Naive B cell (primary cell): ENCODE results near the gene VPS8. TPM values are rescaled to one million over a fixed set of nuclear protein-coding genes. Genes with fewer than 3 reads are reported as not detected.
"Not testable (repeated sequence)": the region's sequence is repeated elsewhere in the genome, so short reads cannot be mapped to it uniquely, and the experiment has no call there.

Source experiments
- ATAC-seq, 2 donors: fragments of 150-1000 bp; cut with Tn5 transposase; 2 replicates each; pipeline ENCODE4 v1.10.0; 2021; ENCODE audit warnings: low read depth in 2 of 2, mild to moderate bottlenecking in 2 of 2, moderate library complexity in 2 of 2
- DNase-seq: peaks from one replicate; pipeline ENCODE4 v3.0.0; 2022
- H3K27ac Mint-ChIP-seq, 6 donors: one replicate each; pipeline ENCODE4 v1.8.0; 2020 to 2022; ENCODE audit warnings: mild to moderate bottlenecking in 6 of 6, mixed read lengths in 6 of 6, moderate library complexity in 5 of 6, inconsistent platforms in 2 of 6
- H3K27me3 Mint-ChIP-seq, 3 donors: one replicate each; pipeline ENCODE4 v1.8.0; 2021 to 2022; ENCODE audit warnings: mixed read lengths in 3 of 3, mild to moderate bottlenecking in 1 of 3
- H3K36me3 Mint-ChIP-seq, 2 donors: one replicate each; pipeline ENCODE4 v1.8.0; 2020 to 2022; ENCODE audit warnings: mixed read lengths in 2 of 2, inconsistent platforms in 1 of 2, mild to moderate bottlenecking in 1 of 2
- H3K4me1 Mint-ChIP-seq, 3 donors: one replicate each; pipeline ENCODE4 v1.8.0; 2020 to 2022; ENCODE audit warnings: mixed read lengths in 3 of 3, inconsistent platforms in 1 of 3, mild to moderate bottlenecking in 1 of 3, moderate library complexity in 1 of 3
- H3K4me3 Mint-ChIP-seq, 8 donors: one replicate each; pipeline ENCODE4 v1.8.0; 2020 to 2022; ENCODE audit warnings: mild to moderate bottlenecking in 8 of 8, mixed read lengths in 8 of 8, moderate library complexity in 8 of 8, inconsistent platforms in 2 of 8
- H3K9me3 Mint-ChIP-seq, 7 donors: one replicate each; pipeline ENCODE4 v1.8.0; 2020 to 2022; ENCODE audit warnings: mixed read lengths in 7 of 7, mild to moderate bottlenecking in 5 of 7, inconsistent platforms in 2 of 7, moderate library complexity in 1 of 7
- polyA plus RNA-seq, 6 donors: library from polyadenylated mRNA; unstranded; fragments of 300-500 nt; fragmentation: Illumina TruSeq; gene quantifications; one replicate each; pipeline ENCODE4 v1.2.3, GENCODE V29; 2021; ENCODE audit warnings: low read depth in 6 of 6

Gene VPS8
- polyA plus RNA-seq, 6 donors from 2014 or later = 19.4 to 33.2 (median 23.7) TPM

- DNase-seq = no peak
- ATAC-seq = no peak
- Mint-ChIP-seq H3K4me1 (no peaks in the 10 kb centered on the region), H3K27ac (no peak overlapping the region), H3K36me3 (peaks cover 23 to 33% of the 10 kb centered on the region in 2 donors), H3K4me3 (no peak overlapping the region), H3K27me3 (no peaks in the 10 kb centered on the region), H3K9me3 (no peaks in the 10 kb centered on the region)
These were observed 132.3 kb downstream of the VPS8 start for GRCh38 chr3:184944241-184944640.

GRCh38 chr3:184945886-184946625 is 134.1 kb downstream of the VPS8 start:
- no peaks in the 10 kb centered on the region for H3K4me1 Mint-ChIP-seq
- DNase-seq (no peak), ATAC-seq (no peak)
- peaks cover 24 to 32% of the 10 kb centered on the region in 2 donors for H3K36me3 Mint-ChIP-seq
- no peaks in the 10 kb centered on the region for H3K27me3 Mint-ChIP-seq
- H3K4me3 Mint-ChIP-seq = no peak overlapping the region
- H3K27ac Mint-ChIP-seq = no peak overlapping the region
- no peaks in the 10 kb centered on the region for H3K9me3 Mint-ChIP-seq

GRCh38 chr3:184946917-184947316 is 135.0 kb downstream of the VPS8 start:
- H3K36me3 Mint-ChIP-seq = peaks cover 24 to 32% of the 10 kb centered on the region in 2 donors
- H3K27ac Mint-ChIP-seq = no peak overlapping the region
- H3K4me3 Mint-ChIP-seq = no peak overlapping the region
- H3K27me3 Mint-ChIP-seq = no peaks in the 10 kb centered on the region
- DNase-seq (no peak), ATAC-seq (no peak)
- H3K4me1 Mint-ChIP-seq = no peaks in the 10 kb centered on the region
- no peaks in the 10 kb centered on the region for H3K9me3 Mint-ChIP-seq

- Mint-ChIP-seq H3K36me3 (peaks cover 29 to 32% of the 10 kb centered on the region in 2 donors), H3K4me3 (no peak overlapping the region), H3K4me1 (no peaks in the 10 kb centered on the region), H3K27ac (no peak overlapping the region), H3K9me3 (no peaks in the 10 kb centered on the region), H3K27me3 (no peaks in the 10 kb centered on the region)
- no peak for ATAC-seq
- DNase-seq = no peak
These were observed 137.4 kb downstream of the VPS8 start for GRCh38 chr3:184949251-184949965.

- DNase-seq, H3K4me3 Mint-ChIP-seq, H3K4me1 Mint-ChIP-seq, ATAC-seq, H3K27ac Mint-ChIP-seq, H3K27me3 Mint-ChIP-seq, H3K9me3 Mint-ChIP-seq: not testable (repeated sequence)
- peaks cover 26 to 28% of the 10 kb centered on the region in 2 donors for H3K36me3 Mint-ChIP-seq
These were observed 138.8 kb downstream of the VPS8 start for GRCh38 chr3:184950816-184951215.

GRCh38 chr3:184952671-184953070 is 140.7 kb downstream of the VPS8 start:
- peaks cover 23 to 38% of the 10 kb centered on the region in 2 donors for H3K36me3 Mint-ChIP-seq
- H3K27me3 Mint-ChIP-seq = no peaks in the 10 kb centered on the region
- no peak for DNase-seq
- H3K4me1 Mint-ChIP-seq = no peaks in the 10 kb centered on the region
- peak overlapping the region in 4 of 6 donors; percentile 8 to 81 (median 38) for H3K27ac Mint-ChIP-seq
- ATAC-seq = no peak
- no peak overlapping the region for H3K4me3 Mint-ChIP-seq
- no peaks in the 10 kb centered on the region for H3K9me3 Mint-ChIP-seq

GRCh38 chr3:184953401-184953800 is 141.4 kb downstream of the VPS8 start:
- Mint-ChIP-seq H3K27me3 (no peaks in the 10 kb centered on the region), H3K27ac (no peak overlapping the region), H3K36me3 (peaks cover 30 to 46% of the 10 kb centered on the region in 2 donors), H3K9me3 (no peaks in the 10 kb centered on the region), H3K4me3 (no peak overlapping the region), H3K4me1 (no peaks in the 10 kb centered on the region)
- ATAC-seq (no peak), DNase-seq (no peak)

- Mint-ChIP-seq H3K4me3 (no peak overlapping the region), H3K36me3 (peaks cover 34 to 49% of the 10 kb centered on the region in 2 donors), H3K4me1 (no peaks in the 10 kb centered on the region), H3K27me3 (no peaks in the 10 kb centered on the region), H3K27ac (no peak overlapping the region), H3K9me3 (no peaks in the 10 kb centered on the region)
- ATAC-seq = no peak
- DNase-seq = no peak
These were observed 142.3 kb downstream of the VPS8 start for GRCh38 chr3:184954251-184954650.

GRCh38 chr3:184954851-184955250 is 142.9 kb downstream of the VPS8 start:
- not testable (repeated sequence) for ATAC-seq, DNase-seq, H3K27me3 Mint-ChIP-seq, H3K4me3 Mint-ChIP-seq, H3K4me1 Mint-ChIP-seq, H3K9me3 Mint-ChIP-seq
- H3K36me3 Mint-ChIP-seq = peaks cover 31 to 49% of the 10 kb centered on the region in 2 donors
- peak overlapping the region in 1 of 6 donors; percentile 74 for H3K27ac Mint-ChIP-seq

- DNase-seq = no peak
- Mint-ChIP-seq H3K36me3 (peaks cover 35 to 40% of the 10 kb centered on the region in 2 donors), H3K27ac (peak overlapping the region in 2 of 6 donors; percentile 7 to 37), H3K4me3 (peak overlapping the region in 1 of 8 donors; percentile 71), H3K27me3 (no peaks in the 10 kb centered on the region), H3K4me1 (peaks cover 2 to 6% (median 4%) of the 10 kb centered on the region in 3 donors), H3K9me3 (no peaks in the 10 kb centered on the region)
- ATAC-seq = no peak
These were observed 153.9 kb downstream of the VPS8 start for GRCh38 chr3:184965639-184966430.

- peaks cover 46 to 58% of the 10 kb centered on the region in 2 donors for H3K36me3 Mint-ChIP-seq
- H3K27me3 Mint-ChIP-seq = no peaks in the 10 kb centered on the region
- ATAC-seq (no peak), DNase-seq (no peak)
- no peak overlapping the region for H3K4me3 Mint-ChIP-seq
- H3K27ac Mint-ChIP-seq = no peak overlapping the region
- H3K4me1 Mint-ChIP-seq = peaks cover 2 to 6% (median 4%) of the 10 kb centered on the region in 3 donors
- H3K9me3 Mint-ChIP-seq = no peaks in the 10 kb centered on the region
These were observed 156.1 kb downstream of the VPS8 start for GRCh38 chr3:184968115-184968514.

- peaks cover 0 to 12% (median 4%) of the 10 kb centered on the region in 7 donors for H3K9me3 Mint-ChIP-seq
- H3K4me3 Mint-ChIP-seq = no peak overlapping the region
- H3K27me3 Mint-ChIP-seq = no peaks in the 10 kb centered on the region
- ATAC-seq (no peak), DNase-seq (no peak)
- H3K4me1 Mint-ChIP-seq = peaks cover 2 to 6% (median 4%) of the 10 kb centered on the region in 3 donors
- peak overlapping the region in 1 of 6 donors; percentile 8 for H3K27ac Mint-ChIP-seq
- H3K36me3 Mint-ChIP-seq = peaks cover 59 to 72% of the 10 kb centered on the region in 2 donors
These were observed 158.2 kb downstream of the VPS8 start for GRCh38 chr3:184970186-184970585.

- no peaks in the 10 kb centered on the region for H3K27me3 Mint-ChIP-seq
- peaks cover 68 to 77% of the 10 kb centered on the region in 2 donors for H3K36me3 Mint-ChIP-seq
- no peak overlapping the region for H3K27ac Mint-ChIP-seq
- peaks cover 6 to 12% (median 10%) of the 10 kb centered on the region in 3 donors for H3K4me1 Mint-ChIP-seq
- no peak overlapping the region for H3K4me3 Mint-ChIP-seq
- peaks cover 0 to 16% (median 11%) of the 10 kb centered on the region in 7 donors for H3K9me3 Mint-ChIP-seq
- DNase-seq = no peak
- no peak for ATAC-seq
These were observed 165.8 kb downstream of the VPS8 start for GRCh38 chr3:184977796-184978195.
